GM12801 (cell line): Measurements from ENCODE around the gene C12orf76.

Source experiments
- TF ChIP-seq, protein P1 (sequence below): IDR thresholded peaks from one replicate; pipeline ENCODE4 v1.5.1; 2011; ENCODE audit warnings: control low read depth; ENCODE audit not compliant: insufficient read length; ENCODE audit errors: extremely low read depth

C12orf76 gene

DNA sequence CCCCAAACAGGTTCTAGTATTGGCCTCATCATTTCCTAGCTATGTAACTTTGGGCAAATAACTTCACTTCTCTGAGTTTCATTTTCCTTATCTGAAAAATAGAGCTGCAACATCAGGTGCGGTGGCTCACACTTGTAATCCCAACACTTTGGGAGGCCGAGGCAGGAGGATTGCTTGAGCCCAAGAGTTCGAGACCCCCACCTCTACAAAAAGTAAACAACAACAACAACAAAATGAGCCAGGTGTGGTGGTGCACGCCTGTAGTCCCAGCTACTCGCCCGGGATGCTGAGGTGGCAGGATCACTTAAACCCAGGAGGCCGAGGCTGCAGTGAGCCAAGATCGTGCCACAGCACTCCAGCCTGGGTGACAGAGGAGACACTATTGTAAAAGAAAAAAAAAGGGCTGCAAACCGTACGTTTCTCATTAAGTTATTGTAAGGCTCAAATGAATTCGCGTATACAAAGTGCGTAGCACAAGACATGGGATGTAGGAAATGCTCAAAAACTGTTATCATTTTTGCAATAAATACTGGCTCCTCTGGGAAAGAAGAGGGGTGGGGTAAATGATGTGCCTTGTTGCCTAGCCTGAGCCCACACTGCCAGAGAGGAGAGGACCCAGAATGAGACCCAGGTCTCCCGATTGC lies 903 bp downstream of the C12orf76 start:
- TF ChIP-seq, protein P1, sequence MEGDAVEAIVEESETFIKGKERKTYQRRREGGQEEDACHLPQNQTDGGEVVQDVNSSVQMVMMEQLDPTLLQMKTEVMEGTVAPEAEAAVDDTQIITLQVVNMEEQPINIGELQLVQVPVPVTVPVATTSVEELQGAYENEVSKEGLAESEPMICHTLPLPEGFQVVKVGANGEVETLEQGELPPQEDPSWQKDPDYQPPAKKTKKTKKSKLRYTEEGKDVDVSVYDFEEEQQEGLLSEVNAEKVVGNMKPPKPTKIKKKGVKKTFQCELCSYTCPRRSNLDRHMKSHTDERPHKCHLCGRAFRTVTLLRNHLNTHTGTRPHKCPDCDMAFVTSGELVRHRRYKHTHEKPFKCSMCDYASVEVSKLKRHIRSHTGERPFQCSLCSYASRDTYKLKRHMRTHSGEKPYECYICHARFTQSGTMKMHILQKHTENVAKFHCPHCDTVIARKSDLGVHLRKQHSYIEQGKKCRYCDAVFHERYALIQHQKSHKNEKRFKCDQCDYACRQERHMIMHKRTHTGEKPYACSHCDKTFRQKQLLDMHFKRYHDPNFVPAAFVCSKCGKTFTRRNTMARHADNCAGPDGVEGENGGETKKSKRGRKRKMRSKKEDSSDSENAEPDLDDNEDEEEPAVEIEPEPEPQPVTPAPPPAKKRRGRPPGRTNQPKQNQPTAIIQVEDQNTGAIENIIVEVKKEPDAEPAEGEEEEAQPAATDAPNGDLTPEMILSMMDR: no peak

DNA sequence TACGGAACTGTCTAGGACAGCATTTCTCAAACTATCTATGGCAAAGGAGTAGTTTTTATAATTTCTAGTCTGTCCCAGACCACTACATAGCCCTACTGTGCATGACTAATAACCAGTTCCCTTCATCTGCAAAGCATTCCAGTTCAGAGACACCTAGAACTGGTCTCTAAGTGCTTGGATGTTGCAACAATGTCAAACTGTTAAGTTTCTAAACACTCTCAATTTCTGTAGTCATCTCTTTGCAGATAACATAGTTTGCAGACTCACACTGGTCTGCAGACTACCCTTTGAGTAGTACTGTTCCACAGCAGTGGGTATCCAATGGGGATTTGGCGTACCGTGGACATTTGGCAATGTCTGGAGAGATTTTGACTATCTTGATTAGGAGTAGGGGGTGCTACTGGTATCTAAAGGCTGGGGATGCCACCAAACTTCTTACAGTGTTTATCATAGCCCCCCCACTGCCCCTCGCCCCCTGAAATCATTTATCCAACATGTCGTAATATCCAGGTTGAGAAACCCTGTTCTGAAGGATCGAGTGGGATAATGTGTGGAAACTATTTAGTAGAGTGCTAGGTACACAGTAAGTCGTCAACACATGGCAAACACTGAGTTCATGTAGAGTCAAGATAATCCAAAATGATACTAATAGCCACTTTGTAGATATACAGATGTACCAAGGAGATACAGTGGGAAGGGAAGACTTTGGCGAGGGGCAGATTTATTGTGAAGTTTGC lies 1.7 kb downstream of the C12orf76 start:
- TF ChIP-seq, protein P1: no peak

DNA sequence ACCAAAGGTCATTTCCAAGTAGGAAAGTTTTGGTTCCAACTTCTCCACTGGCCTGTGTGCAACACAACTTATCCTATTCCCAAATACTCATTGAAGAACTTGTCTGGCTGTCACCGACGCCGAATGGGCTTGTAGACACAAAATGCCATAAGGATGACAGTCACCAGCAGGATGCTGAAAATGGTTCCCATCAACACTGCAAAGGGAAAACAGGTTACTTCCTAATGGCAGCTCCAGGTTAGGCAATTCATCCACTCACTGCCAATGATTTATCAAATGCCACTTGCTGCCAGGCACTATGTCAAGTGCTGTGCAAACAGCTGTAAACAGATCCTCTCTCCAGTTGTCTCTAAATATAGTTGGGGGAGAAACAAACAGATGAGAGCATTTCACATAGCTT lies 6.1 kb downstream of the C12orf76 start:
- TF ChIP-seq, protein P1: no peak

DNA sequence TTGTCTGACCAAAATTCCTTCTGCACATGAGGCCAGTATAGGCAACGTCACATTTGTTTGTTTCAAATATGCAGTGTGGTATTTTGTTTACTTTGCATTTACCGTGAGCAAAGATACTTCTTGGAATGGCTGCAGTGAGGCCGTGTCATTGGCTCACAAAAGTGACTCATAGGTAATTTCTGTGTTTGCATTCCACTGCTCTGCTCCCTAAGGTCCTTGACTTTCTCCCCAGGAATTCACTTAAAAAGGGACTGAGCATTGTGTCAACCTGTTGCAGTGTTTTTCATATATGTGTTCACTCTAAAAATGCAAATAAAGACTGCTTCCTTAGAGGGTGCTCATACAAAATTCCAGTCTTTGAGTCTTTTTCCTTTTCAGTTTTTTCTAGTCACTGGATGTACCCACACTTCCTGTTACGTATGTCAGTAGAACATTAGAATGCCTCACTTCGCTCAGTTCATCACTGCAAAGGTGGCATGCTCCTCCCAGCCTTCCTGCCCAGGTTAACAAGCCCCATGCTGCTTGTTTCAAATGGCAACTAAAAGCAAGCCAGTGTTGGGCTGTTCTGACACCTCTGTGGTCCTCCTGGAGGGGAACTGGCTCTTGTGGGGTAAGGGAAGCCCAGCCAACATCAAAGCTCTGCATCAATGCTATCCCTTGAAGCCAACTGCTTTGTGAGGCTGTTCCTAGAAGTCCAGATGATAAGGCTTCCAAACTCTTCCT lies 9.1 kb downstream of the C12orf76 start:
- TF ChIP-seq, protein P1: no peak

DNA sequence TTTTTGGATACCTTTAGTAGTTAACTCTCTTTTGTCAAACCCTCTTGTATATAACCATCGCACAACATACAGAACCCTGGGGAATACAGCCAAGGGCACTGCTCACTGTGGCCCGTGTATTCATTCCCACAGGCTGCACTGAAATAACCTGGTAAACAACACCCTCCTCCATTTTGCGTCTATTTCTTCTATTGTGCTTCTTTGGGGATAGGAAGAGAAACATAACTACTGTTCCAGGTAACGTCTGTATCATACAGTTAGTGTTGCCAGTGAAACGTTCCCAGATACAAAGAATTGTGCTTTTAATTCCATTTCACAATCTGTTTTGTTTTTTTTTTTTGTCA lies 9.6 kb downstream of the C12orf76 start:
- TF ChIP-seq, protein P1: no peak

DNA sequence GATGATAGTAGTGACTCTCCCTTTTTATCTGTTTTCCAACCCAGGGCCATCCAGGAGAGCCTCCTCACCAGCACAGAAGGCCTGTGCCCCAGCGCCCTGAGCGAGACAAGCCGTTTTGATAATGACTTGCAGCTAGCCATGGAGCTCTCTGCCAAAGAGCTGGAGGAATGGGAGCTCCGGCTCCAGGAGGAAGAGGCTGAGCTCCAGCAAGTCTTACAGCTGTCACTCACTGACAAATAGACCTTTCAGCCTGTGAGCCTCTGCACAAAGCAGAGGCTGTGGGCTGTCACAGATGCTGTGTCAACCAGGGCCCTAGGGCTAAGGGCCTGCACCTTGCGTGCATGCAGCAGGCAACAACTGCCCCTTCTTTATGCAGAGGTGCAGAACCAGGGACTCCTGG lies 11.0 kb downstream of the C12orf76 start:
- TF ChIP-seq, protein P1: no peak

DNA sequence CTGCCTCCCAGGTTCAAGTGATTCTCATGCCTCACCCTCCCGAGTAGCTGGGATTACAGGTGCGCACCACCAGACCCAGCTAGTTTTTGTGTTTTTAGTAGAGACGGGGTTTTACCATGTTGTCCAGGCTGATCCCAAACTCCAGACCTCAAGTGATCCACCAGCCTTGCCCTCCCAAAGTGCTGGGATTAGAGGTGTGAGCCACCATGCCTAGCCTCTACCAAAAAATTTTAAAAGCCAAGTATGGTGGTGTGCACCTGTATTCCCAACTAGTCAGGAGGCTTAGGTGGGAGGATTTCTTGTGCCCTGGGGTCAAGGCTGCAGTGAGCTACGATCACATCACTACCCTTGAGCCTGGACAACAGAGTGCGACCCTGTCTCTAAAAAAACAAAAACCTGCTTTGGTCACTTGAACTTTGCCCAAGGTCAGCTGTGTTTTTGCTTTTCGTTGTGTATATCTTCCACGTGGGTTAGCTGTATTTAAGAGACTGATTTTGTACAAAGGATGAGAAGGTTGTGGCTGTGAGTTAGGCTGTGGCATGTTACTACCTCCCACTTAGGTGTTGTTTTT lies 12.7 kb downstream of the C12orf76 start:
- TF ChIP-seq, protein P1: no peak
